ENCODE results near the gene SLN. TPM values are rescaled to one million over a fixed set of nuclear protein-coding genes. Genes with fewer than 3 reads are reported as not detected.

The SLN gene
- total RNA-seq, 1 donor from 2014 or later = not detected

DNA sequence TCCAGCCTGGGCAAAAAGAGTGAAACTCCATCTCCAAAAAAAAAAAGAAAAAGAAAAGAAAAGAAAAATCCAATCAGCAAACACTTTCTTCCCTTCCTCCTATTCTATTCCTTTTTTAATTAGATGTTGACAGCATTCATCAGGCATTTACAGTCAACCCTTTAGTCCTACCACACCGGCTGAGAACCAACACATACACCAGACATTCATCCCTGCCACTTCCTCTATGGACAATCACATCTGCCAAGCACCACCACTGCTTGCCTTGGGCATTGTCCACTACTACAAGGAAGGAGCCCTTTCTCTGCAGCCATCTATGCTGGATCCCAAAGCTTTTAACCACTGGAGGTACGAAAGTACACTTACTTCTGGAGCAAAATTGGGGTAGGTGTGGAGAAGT, 9.4 kb upstream of the SLN start:
- H3K36me3 ChIP-seq (ENCODE audit: control insufficient read depth, insufficient read depth, low read length) = no peaks in the 10 kb centered on the region
- H3K27me3 ChIP-seq (ENCODE audit: control insufficient read depth, insufficient read depth, low read length) = no peaks in the 10 kb centered on the region
- H3K4me3 ChIP-seq (ENCODE audit: low read depth, low read length) = no peak overlapping the region
- TF ChIP-seq, protein P1, sequence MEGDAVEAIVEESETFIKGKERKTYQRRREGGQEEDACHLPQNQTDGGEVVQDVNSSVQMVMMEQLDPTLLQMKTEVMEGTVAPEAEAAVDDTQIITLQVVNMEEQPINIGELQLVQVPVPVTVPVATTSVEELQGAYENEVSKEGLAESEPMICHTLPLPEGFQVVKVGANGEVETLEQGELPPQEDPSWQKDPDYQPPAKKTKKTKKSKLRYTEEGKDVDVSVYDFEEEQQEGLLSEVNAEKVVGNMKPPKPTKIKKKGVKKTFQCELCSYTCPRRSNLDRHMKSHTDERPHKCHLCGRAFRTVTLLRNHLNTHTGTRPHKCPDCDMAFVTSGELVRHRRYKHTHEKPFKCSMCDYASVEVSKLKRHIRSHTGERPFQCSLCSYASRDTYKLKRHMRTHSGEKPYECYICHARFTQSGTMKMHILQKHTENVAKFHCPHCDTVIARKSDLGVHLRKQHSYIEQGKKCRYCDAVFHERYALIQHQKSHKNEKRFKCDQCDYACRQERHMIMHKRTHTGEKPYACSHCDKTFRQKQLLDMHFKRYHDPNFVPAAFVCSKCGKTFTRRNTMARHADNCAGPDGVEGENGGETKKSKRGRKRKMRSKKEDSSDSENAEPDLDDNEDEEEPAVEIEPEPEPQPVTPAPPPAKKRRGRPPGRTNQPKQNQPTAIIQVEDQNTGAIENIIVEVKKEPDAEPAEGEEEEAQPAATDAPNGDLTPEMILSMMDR (IDR thresholded peaks at IDR 0.05; ENCODE audit: insufficient read depth, low read length, poor library complexity, severe bottlenecking) = no peak
- DNase-seq (ENCODE audit: low read depth) = no peak

DNA sequence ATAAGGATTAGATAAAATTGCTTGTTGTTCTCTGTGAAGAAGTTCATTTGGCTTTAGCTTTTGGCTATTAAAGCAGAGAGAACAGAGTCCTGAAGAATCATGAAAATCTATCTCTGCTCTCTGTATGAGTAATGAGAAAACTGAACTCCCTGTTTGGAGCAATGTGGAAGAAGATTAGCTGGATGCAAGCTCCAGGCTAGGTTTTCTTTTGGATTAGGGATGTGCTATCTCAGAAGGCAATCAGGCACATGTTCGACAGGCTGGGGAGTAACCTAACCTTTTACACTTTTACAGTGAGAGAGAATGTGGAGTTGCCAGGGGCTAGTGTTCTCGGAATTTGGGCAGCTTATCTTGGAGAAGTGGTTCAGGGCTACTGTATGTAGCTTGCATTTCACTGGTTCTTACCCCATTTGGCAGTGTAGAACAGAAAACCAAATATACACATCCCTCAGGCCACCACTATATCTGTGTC, 8.5 kb upstream of the SLN start:
- no peaks in the 10 kb centered on the region for H3K36me3 ChIP-seq (ENCODE audit: control insufficient read depth, insufficient read depth, low read length)
- TF ChIP-seq, protein P1 (IDR thresholded peaks at IDR 0.05; ENCODE audit: insufficient read depth, low read length, poor library complexity, severe bottlenecking) = no peak
- no peaks in the 10 kb centered on the region for H3K27me3 ChIP-seq (ENCODE audit: control insufficient read depth, insufficient read depth, low read length)
- no peak for DNase-seq (ENCODE audit: low read depth)
- no peak overlapping the region for H3K4me3 ChIP-seq (ENCODE audit: low read depth, low read length)

DNA sequence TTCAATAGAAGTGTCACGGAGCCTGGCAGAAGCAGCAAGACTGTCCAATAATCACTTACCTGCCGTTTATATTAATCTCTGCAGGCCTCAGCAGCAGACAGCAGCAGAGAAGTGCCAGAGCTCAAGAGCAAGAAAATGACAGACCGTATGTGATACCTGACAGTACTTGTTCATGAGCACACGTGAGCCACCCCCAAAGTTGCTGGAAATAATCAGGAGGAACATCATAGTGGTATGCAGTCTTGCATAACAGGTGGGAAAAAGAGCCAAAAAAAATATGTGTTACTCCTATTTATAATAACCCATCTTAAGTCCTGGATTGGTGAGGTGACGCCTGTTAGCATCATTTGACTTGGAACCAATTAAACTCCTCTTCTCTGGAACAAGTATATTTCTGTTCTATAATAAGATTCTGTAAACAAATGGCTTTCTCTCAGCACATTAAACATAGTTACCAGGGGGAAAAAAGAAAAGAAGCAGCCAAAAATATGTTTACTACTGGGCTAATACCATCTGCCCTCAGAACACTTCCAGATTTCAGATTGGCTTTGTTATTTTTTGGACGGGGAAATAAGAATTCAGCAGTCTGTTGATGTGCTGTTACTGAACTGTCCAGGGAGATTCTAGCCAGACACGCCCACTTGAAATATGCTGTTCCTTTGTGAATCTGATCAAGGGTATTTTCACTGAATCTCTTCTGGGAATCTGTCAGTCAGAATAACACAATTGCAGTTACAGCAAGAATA, 7.9 kb upstream of the SLN start:
- DNase-seq (ENCODE audit: low read depth) = no peak
- Histone ChIP-seq H3K4me3 (ENCODE audit: low read depth, low read length) (no peak overlapping the region), H3K27me3 (ENCODE audit: control insufficient read depth, insufficient read depth, low read length) (no peaks in the 10 kb centered on the region), H3K36me3 (ENCODE audit: control insufficient read depth, insufficient read depth, low read length) (no peaks in the 10 kb centered on the region)
- TF ChIP-seq, protein P1 (IDR thresholded peaks at IDR 0.05; ENCODE audit: insufficient read depth, low read length, poor library complexity, severe bottlenecking) = no peak

- Histone ChIP-seq H3K27me3 (ENCODE audit: control insufficient read depth, insufficient read depth, low read length) (no peaks in the 10 kb centered on the region), H3K4me3 (ENCODE audit: low read depth, low read length) (no peak overlapping the region), H3K36me3 (ENCODE audit: control insufficient read depth, insufficient read depth, low read length) (no peaks in the 10 kb centered on the region)
- TF ChIP-seq, protein P1 (IDR thresholded peaks at IDR 0.05; ENCODE audit: insufficient read depth, low read length, poor library complexity, severe bottlenecking) = no peak
- no peak for DNase-seq (ENCODE audit: low read depth)
Measured at GRCh38 chr11:107719073-107719472, 7.2 kb upstream of the SLN start.

DNA sequence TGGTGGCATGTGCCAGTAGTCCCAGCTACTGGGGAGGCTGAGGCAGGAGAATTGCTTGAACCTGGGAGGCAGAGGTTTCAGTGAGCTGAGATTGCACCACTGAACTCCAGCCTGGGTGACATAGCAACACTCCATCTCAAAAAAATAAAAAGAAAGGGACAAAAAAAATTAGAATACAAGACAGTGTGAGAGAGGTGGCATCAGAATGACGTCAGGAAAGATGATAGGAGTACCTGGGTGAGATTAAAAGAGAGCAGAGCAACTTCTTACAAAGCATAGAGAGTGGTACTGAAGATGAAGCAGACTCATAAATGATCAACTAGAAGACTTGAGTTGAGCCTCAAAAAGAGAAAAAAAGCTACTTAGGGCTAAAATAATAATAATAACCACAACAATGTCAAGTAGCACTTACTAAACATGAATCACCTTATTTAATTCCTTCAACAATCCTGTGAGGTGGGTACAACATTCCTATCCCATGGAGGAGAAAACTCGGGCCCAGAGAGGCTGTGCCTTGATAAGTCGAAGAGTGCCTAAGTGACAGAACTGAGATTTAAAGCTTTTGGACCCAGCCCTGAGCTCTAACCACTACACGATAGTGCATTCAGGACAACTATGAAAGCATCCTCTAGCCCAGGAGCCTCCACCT, 5.2 kb upstream of the SLN start:
- peak; percentile 29 for DNase-seq (ENCODE audit: low read depth)
- H3K27me3 ChIP-seq (ENCODE audit: control insufficient read depth, insufficient read depth, low read length) = no peaks in the 10 kb centered on the region
- H3K36me3 ChIP-seq (ENCODE audit: control insufficient read depth, insufficient read depth, low read length) = no peaks in the 10 kb centered on the region

More for the DNA sequence above, 5.2 kb upstream of the SLN start:
- TF ChIP-seq, protein P1 (IDR thresholded peaks at IDR 0.05; ENCODE audit: insufficient read depth, low read length, poor library complexity, severe bottlenecking) = no peak
- H3K4me3 ChIP-seq (ENCODE audit: low read depth, low read length) = no peak overlapping the region
